ENCODE measurements around the gene PKNOX2.

DNA sequence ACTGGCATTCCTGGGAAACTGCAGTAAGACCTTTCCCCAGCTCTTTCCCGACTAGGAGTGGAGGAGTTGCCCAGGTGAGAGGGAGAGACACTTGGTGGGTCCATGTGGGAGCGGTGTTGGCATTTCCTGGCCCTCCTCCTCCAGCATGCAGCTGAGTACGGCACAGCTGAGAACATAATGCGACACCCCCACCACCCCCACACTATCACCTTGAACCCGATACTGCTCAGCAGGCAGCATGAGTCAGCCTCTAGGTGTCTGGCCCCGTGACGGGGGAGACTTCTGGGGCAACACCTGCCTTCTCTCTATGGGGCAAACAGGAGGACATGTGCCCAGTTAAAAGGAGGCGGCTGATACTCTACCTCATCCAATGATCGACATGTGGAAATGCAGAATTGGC is 64.4 kb downstream of the PKNOX2 start:
- TF ChIP-seq, protein P1, sequence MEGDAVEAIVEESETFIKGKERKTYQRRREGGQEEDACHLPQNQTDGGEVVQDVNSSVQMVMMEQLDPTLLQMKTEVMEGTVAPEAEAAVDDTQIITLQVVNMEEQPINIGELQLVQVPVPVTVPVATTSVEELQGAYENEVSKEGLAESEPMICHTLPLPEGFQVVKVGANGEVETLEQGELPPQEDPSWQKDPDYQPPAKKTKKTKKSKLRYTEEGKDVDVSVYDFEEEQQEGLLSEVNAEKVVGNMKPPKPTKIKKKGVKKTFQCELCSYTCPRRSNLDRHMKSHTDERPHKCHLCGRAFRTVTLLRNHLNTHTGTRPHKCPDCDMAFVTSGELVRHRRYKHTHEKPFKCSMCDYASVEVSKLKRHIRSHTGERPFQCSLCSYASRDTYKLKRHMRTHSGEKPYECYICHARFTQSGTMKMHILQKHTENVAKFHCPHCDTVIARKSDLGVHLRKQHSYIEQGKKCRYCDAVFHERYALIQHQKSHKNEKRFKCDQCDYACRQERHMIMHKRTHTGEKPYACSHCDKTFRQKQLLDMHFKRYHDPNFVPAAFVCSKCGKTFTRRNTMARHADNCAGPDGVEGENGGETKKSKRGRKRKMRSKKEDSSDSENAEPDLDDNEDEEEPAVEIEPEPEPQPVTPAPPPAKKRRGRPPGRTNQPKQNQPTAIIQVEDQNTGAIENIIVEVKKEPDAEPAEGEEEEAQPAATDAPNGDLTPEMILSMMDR (IDR thresholded peaks at IDR 0.05), result no peak
- TF ChIP-seq POLR2A (IDR thresholded peaks at IDR 0.05), result no peak

Measured in esophagus squamous epithelium (tissue), 4 donors.